HG03175 (cell line): ENCODE results near the gene TUBA1C.
"Not testable (repeated sequence)": the region's sequence is repeated elsewhere in the genome, so short reads cannot be mapped to it uniquely, and the experiment has no call there.

Experiments
- ATAC-seq: cut with Tn5 transposase; IDR thresholded peaks from one replicate; pipeline ENCODE4 v1.9.1; 2021; ENCODE audit warnings: mild to moderate bottlenecking, moderate library complexity; ENCODE audit not compliant: unreplicated experiment

TUBA1C gene

GRCh38 chr12:49305762-49306510, 41.1 kb downstream of the TUBA1C start:
- no peak for ATAC-seq

- no peak for ATAC-seq
Observed at GRCh38 chr12:49309386-49309785, 44.5 kb downstream of the TUBA1C start.

- ATAC-seq: not testable (repeated sequence)
Observed at GRCh38 chr12:49310451-49311000, 45.6 kb downstream of the TUBA1C start.

- ATAC-seq: no peak
Observed at GRCh38 chr12:49314811-49315210, 49.9 kb downstream of the TUBA1C start.

GRCh38 chr12:49317118-49317517, 52.2 kb downstream of the TUBA1C start:
- ATAC-seq: not testable (repeated sequence)

GRCh38 chr12:49320411-49321103, 55.7 kb downstream of the TUBA1C start:
- ATAC-seq: not testable (repeated sequence)

- no peak for ATAC-seq
Observed at GRCh38 chr12:49322367-49322707, 57.5 kb downstream of the TUBA1C start.

- ATAC-seq: peak; percentile 99
Observed at GRCh38 chr12:49322708-49323523, 58.0 kb downstream of the TUBA1C start, which contains the start of gene TROAP. TSS of gene TROAP (plus strand) at chr12:49323255. CDS start at chr12:49323609, 354 bp downstream.

GRCh38 chr12:49323524-49324097, 58.7 kb downstream of the TUBA1C start:
- no peak for ATAC-seq
